PFSK-1 (cell line): ENCODE measurements around the gene TBC1D30.

Source experiments
- POLR2AphosphoS5 ChIP-seq: IDR thresholded peaks from 2 replicates; pipeline ENCODE4 v1.6.1; 2012; ENCODE audit warnings: low read depth, mild to moderate bottlenecking, control low read depth, low read length, moderate library complexity
- SIN3A ChIP-seq: IDR thresholded peaks from 2 replicates; pipeline ENCODE4 v1.6.1; 2012; ENCODE audit warnings: mild to moderate bottlenecking, low read length, moderate library complexity, borderline replicate concordance; ENCODE audit not compliant: insufficient read depth
- TAF1 ChIP-seq: IDR thresholded peaks from 2 replicates; pipeline ENCODE4 v1.6.1; 2012; ENCODE audit warnings: low read length, control low read depth, borderline replicate concordance; ENCODE audit not compliant: insufficient read depth
- TF ChIP-seq, protein P1 (sequence below), 2 experiments: IDR thresholded peaks; 2 replicates each; pipeline versions ENCODE4 v1.6.1 to v1.8.0; 2011 to 2012; ENCODE audit warnings: low read depth in 2 of 2, low read length in 2 of 2, control low read depth in 1 of 2, inconsistent platforms in 1 of 2, mild to moderate bottlenecking in 1 of 2, moderate library complexity in 1 of 2; ENCODE audit not compliant: insufficient read depth in 1 of 2

DNA sequence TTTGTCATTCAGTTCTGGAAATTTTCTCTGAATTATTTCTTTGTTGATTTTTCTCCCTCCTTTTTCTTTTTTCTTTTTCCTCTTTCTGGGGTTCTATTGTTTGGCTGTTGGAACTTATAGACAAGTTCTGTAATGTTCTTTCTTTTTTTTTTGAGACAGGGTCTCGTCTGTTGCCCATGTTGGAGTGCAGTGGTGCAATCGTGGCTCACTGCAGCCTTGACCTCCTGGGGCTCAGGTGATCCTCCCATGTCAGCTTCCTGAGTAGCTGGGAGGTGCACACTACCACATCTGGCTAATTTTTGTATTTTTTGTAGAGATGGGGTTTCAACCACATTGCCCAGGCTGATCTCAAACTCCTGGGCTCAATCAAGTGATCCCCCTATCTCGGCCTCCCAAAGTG lies 30.1 kb upstream of the TBC1D30 start:
- TF ChIP-seq POLR2AphosphoS5 (no peak), TAF1 (no peak), SIN3A (no peak)
- TF ChIP-seq, protein P1, sequence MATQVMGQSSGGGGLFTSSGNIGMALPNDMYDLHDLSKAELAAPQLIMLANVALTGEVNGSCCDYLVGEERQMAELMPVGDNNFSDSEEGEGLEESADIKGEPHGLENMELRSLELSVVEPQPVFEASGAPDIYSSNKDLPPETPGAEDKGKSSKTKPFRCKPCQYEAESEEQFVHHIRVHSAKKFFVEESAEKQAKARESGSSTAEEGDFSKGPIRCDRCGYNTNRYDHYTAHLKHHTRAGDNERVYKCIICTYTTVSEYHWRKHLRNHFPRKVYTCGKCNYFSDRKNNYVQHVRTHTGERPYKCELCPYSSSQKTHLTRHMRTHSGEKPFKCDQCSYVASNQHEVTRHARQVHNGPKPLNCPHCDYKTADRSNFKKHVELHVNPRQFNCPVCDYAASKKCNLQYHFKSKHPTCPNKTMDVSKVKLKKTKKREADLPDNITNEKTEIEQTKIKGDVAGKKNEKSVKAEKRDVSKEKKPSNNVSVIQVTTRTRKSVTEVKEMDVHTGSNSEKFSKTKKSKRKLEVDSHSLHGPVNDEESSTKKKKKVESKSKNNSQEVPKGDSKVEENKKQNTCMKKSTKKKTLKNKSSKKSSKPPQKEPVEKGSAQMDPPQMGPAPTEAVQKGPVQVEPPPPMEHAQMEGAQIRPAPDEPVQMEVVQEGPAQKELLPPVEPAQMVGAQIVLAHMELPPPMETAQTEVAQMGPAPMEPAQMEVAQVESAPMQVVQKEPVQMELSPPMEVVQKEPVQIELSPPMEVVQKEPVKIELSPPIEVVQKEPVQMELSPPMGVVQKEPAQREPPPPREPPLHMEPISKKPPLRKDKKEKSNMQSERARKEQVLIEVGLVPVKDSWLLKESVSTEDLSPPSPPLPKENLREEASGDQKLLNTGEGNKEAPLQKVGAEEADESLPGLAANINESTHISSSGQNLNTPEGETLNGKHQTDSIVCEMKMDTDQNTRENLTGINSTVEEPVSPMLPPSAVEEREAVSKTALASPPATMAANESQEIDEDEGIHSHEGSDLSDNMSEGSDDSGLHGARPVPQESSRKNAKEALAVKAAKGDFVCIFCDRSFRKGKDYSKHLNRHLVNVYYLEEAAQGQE (IDR thresholded peaks at IDR 0.05; ENCODE audit: insufficient read depth in 1 of 2, low read depth in 2 of 2, low read length in 2 of 2), result no peak
